Urothelium cell line (cell line): Measurements from ENCODE around the gene TRIM45.

Experiments used
- DNase-seq: peaks from one replicate; pipeline ENCODE4 v3.0.0; 2011; ENCODE audit warnings: low spot score, mixed read lengths
- FAIRE-seq: peaks from 2 replicates; lab custom pipeline; 2011; peaks lifted over from hg19 to GRCh38; lab: Jason Lieb, UNC

TRIM45 gene

DNA sequence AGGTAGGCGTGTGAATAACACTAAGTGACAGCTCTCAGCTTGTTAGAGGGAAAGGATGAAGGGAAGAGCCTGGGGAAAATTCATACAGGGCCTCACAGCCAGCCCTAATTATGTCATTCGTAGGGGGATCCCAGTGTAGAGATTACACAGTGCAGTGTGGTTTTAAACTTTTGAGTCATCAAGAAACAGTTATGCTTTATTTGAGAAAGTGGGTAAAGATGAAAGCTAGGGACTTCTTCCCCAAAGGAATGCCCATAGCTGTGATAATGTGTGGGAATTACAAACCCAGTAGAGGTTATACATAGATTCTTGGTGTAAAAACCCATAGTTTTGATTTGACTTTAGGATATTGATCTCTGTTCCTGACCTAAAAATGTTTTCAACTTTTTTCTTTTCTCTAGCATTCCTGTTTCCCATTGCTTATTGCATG is 59.5 kb downstream of the TRIM45 start:
- peak; percentile 12 for DNase-seq
- FAIRE-seq = no peak
